HFF-Myc (cell line): ENCODE results near the gene DDT.
"Not testable (repeated sequence)": the region's sequence is repeated elsewhere in the genome, so short reads cannot be mapped to it uniquely, and the experiment has no call there.

Source experiments
- DNase-seq: peaks from one replicate; pipeline ENCODE4 v3.0.0-alpha.2; 2011; ENCODE audit warnings: low read depth; ENCODE audit errors: extremely low read depth
- H3K4me3 ChIP-seq: replicated peaks from 2 replicates; pipeline ENCODE4 v1.5.1; 2011; ENCODE audit warnings: low read depth, mild to moderate bottlenecking, control low read depth, low read length
- TF ChIP-seq, protein P1 (sequence below): IDR thresholded peaks from 2 replicates; pipeline ENCODE4 v1.5.1; 2012; ENCODE audit warnings: mild to moderate bottlenecking, low read depth, low read length, control low read depth; ENCODE audit errors: missing control alignments

DDT gene

DNA sequence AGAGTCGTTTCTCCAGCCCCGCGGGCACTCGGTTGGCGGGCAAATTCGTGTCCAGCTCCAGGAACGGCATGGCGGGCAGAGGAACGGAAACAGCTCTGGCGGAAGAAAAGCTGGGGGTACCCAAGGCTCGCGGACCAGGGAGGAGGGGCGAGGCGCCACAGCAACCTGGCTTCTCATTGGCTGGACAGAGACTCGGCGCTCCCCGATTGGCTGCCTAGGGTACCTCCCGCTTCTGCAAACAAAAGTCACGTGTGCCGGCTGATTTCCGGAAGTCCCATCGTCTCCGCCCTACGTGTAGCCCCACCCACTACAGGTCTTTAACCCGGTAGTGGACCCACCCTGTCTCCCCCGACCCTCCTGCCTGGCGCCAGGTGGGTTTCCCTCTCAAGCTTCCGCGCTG, at the start of gene DDT:
TSS of gene DDT (minus strand) at position 97 of the 400 bp plus-strand sequence. CDS start at position 70, 27 bp downstream.
- not testable (repeated sequence) for H3K4me3 ChIP-seq, DNase-seq

DNA sequence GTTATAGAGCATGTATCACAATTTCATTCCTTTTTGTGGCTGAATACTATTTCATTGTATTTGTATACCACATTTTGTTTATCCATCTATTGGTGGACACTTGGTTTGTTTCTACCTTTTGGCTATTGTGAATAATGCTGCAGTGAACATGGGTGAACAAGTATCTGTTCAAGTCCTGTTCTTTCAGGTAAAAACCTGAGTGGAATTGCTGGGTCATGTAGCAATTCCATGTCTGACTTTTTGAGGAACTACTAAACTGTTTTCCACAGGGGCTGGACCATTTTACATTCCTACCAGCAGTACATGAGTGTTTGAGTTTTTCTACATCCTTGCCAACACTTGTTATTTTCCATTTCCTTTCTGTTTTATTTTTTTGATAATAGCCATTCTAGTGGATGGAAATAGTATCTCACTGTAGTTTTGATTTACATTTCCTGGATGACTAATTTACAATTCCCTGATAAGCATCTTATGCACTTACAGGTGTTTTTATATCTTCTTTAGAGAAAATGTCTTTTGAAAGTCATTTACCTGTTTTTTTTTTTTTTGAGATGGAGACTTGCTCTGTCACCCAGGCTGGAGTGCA, 49.1 kb upstream of the DDT start:
- TF ChIP-seq, protein P1, sequence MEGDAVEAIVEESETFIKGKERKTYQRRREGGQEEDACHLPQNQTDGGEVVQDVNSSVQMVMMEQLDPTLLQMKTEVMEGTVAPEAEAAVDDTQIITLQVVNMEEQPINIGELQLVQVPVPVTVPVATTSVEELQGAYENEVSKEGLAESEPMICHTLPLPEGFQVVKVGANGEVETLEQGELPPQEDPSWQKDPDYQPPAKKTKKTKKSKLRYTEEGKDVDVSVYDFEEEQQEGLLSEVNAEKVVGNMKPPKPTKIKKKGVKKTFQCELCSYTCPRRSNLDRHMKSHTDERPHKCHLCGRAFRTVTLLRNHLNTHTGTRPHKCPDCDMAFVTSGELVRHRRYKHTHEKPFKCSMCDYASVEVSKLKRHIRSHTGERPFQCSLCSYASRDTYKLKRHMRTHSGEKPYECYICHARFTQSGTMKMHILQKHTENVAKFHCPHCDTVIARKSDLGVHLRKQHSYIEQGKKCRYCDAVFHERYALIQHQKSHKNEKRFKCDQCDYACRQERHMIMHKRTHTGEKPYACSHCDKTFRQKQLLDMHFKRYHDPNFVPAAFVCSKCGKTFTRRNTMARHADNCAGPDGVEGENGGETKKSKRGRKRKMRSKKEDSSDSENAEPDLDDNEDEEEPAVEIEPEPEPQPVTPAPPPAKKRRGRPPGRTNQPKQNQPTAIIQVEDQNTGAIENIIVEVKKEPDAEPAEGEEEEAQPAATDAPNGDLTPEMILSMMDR, result no peak

DNA sequence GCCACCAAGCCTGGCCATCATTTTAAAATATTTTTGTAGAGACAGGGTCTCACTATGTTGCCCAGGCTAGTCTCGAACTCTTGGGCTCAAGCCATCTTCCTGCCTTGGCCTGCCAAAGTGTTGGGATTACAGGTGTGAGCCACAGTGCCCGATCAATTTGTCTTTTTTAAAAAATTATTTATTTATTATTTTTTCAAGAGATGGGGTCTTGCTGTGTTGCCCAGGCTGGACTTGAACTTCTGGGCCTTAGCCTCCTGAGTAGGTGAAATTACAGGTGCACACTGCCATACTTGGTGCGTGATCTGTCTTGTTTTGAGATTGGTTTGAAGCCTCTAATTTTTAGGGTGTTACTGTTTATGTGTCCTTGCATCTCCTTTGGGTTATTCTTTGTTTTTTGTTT, 47.1 kb upstream of the DDT start:
- TF ChIP-seq, protein P1, result no peak
- DNase-seq, result no peak
- no peak overlapping the region for H3K4me3 ChIP-seq

More for the DNA sequence above, 49.1 kb upstream of the DDT start:
- DNase-seq, result no peak
- no peak overlapping the region for H3K4me3 ChIP-seq

DNA sequence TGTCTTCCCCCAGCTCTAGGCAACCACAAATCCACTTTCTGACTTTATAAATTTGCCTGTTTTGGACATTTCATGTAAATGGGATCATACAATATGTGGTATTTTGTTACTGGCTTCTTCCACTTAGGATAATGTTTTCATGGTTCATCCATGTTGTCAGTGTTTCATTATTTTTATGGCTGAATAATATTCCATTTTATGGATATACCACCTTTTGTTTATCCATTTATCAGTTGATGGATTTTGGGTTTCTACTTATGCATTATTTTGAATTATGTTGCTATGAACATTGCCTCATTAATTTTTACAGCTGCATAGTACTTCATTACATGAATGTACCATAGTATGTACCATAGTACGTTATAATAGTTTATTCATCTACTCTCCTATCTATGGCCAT, 41.9 kb upstream of the DDT start:
- no peak overlapping the region for H3K4me3 ChIP-seq
- TF ChIP-seq, protein P1, result no peak
- DNase-seq, result no peak

DNA sequence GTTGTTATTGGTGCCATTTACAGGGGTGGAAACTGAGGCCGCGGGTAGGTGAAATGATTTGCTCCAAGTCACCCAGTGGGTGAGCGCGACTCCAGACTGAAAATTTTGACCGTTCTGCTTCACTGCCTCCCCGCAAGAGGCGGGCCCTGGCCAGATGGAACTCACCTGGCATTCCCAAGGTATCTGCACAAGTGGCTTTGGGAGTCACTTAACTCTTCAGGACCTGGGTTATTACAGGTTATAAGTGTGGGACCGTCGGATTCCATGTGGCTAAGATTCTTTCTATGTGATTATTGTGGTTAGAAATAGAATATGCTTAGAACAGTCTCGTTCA, 37.5 kb upstream of the DDT start:
- TF ChIP-seq, protein P1, result no peak
- H3K4me3 ChIP-seq, result peak overlapping the region; percentile 97
- DNase-seq, result no peak

DNA sequence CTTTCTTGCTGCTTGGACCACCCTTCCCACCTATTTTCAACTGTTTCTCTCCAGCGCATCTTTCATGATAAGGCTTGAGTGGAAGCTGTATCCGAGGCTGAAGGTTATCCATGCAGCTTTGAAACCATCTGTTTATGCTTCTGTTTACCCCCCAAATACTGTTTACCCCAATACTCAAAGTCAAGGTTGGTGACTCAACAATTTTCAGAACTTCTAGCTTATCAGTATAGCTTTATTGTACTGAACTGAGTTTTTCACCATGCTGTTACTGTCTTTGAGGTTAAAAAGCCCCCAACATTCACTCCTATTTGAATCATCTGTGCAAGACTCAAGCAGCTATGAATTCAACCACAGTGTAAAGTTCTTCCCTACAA, 35.8 kb upstream of the DDT start:
- TF ChIP-seq, protein P1, result no peak
- DNase-seq, result no peak

DNA sequence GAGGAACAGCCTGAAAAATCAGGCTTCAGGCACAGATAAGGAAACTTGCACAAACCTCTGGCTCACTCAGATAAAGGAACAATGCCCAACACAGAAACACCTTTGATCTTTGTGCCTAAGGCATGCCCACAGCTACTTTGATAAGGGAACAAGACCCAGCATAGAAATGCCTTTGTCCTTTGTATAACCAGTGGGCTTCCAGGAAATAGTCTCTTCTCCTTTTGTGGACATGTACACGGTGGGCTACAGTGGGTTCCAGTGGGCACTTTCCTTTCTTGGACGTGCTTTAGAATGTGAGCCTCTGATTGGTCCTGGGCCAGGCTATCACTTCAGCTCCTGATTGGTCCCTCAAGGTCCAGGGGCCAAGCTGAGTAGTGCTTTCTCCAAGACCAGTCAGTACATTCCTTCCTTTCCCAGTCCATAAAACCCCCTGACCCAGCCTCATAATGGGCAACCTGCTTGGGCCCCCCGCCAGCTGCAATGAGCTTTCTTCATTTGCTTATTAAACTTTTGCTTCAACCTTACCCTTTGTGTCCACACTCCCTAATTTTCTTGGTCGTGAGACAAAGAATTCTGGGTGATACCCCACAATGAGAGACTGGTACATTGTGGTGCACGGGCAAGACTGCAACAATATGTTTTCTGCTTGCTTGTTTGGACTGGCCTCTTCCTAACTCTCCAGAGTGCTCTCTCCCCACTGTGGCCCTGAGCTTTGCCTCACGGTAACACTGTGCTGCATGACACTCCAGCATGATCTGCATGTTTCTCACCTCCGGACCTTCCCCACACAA, 35.2 kb upstream of the DDT start:
- DNase-seq, result no peak
- TF ChIP-seq, protein P1, result no peak

More for the DNA sequence above, 35.8 kb upstream of the DDT start:
- no peak overlapping the region for H3K4me3 ChIP-seq

More for the DNA sequence above, 35.2 kb upstream of the DDT start:
- H3K4me3 ChIP-seq, result no peak overlapping the region
